Left forelimb (tissue), 1 donor: ENCODE measurements around the gene LRFN5.

Experiments
- DNase-seq: peaks from one replicate; pipeline ENCODE4 v3.0.0-alpha.2; 2018; ENCODE audit warnings: low spot score

LRFN5 gene

GRCh38 chr14:41773536-41774279 is 167.0 kb downstream of the LRFN5 start:
- DNase-seq, result no peak

- no peak for DNase-seq
Measured at GRCh38 chr14:41782511-41782910, 175.8 kb downstream of the LRFN5 start.

- DNase-seq, result no peak
Measured at GRCh38 chr14:41783403-41783802, 176.7 kb downstream of the LRFN5 start.

GRCh38 chr14:41785696-41786095 is 179.0 kb downstream of the LRFN5 start:
- DNase-seq, result no peak

- DNase-seq, result no peak
Measured at GRCh38 chr14:41799817-41800216, 193.1 kb downstream of the LRFN5 start.

- no peak for DNase-seq
Measured at GRCh38 chr14:41805633-41806032, 199.0 kb downstream of the LRFN5 start.

- no peak for DNase-seq
Measured at GRCh38 chr14:41806366-41806975, 199.8 kb downstream of the LRFN5 start.

GRCh38 chr14:41810362-41810761 is 203.7 kb downstream of the LRFN5 start:
- DNase-seq, result no peak

- no peak for DNase-seq
Measured at GRCh38 chr14:41817626-41818025, 210.9 kb downstream of the LRFN5 start.

- no peak for DNase-seq
Measured at GRCh38 chr14:41824441-41824840, 217.8 kb downstream of the LRFN5 start.

GRCh38 chr14:41825622-41826021 is 218.9 kb downstream of the LRFN5 start:
- no peak for DNase-seq

GRCh38 chr14:41830714-41831406 is 224.2 kb downstream of the LRFN5 start:
- no peak for DNase-seq

- DNase-seq, result no peak
Measured at GRCh38 chr14:41839661-41840060, 233.0 kb downstream of the LRFN5 start.

GRCh38 chr14:41859336-41859735 is 252.7 kb downstream of the LRFN5 start:
- DNase-seq, result no peak

GRCh38 chr14:41860586-41860985 is 253.9 kb downstream of the LRFN5 start:
- DNase-seq, result no peak

- no peak for DNase-seq
Measured at GRCh38 chr14:41865894-41866293, 259.2 kb downstream of the LRFN5 start.

- no peak for DNase-seq
Measured at GRCh38 chr14:41868396-41868795, 261.7 kb downstream of the LRFN5 start.

GRCh38 chr14:41872931-41873685 is 266.4 kb downstream of the LRFN5 start:
- no peak for DNase-seq

- no peak for DNase-seq
Measured at GRCh38 chr14:41873686-41874317, 267.1 kb downstream of the LRFN5 start.

- DNase-seq, result no peak
Measured at GRCh38 chr14:41875116-41875515, 268.4 kb downstream of the LRFN5 start.

- no peak for DNase-seq
Measured at GRCh38 chr14:41878321-41878720, 271.6 kb downstream of the LRFN5 start.

GRCh38 chr14:41891624-41892023 is 284.9 kb downstream of the LRFN5 start:
- no peak for DNase-seq
